Measurements from ENCODE around the gene COQ8A.
"Not testable (repeated sequence)": the region's sequence is repeated elsewhere in the genome, so short reads cannot be mapped to it uniquely, and the experiment has no call there.

Gene COQ8A

GRCh38 chr1:226929260-226930111 is 10.6 kb upstream of the COQ8A start:
- DNase-seq = not testable (repeated sequence)

- DNase-seq = no peak
Observed at GRCh38 chr1:226934483-226935237, 5.4 kb upstream of the COQ8A start.

DNA sequence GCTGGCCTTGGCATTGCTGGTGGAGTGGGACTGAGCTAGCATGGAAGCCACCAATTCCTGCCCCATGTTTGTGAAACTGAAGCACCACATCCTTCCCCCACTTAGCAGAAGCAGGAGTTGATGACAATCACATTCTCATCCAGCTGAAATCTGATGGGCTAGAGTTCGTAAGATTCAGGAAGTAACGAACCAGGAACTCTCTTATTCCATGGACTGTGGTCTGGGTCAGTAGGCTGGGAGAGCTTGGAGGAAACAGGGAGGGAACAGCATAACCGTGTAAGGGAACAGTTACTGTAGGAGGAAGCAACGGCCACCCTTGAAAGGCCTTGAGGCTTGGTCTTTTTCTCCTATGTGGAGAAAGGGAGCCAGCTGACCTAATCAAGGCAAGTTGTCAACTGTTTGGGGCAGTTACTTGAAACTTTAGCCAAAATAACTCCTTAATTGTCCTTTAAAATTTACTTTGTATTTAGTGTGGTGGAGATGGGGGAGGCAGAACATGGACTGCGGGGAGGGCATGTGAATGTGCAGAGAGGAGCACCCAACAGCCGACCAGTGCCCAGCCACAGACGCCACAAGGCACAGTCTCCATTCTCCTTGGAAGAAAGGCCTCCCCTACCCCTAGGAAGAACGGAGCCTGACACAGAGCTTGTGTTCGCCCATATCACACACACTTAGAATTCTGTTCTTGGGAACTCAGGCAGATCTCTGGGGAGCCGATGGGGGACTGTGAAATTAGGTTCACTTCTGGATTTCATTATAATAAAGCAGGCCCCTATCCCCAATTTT is 2.0 kb upstream of the COQ8A start:
- DNase-seq = no peak

GRCh38 chr1:226938903-226939437 is 1.1 kb upstream of the COQ8A start:
- DNase-seq = peak; percentile 43

- no peak for DNase-seq
Observed at GRCh38 chr1:226939438-226940028, 561 bp upstream of the COQ8A start.

GRCh38 chr1:226940806-226941067 is 643 bp downstream of the COQ8A start:
- DNase-seq = no peak

DNA sequence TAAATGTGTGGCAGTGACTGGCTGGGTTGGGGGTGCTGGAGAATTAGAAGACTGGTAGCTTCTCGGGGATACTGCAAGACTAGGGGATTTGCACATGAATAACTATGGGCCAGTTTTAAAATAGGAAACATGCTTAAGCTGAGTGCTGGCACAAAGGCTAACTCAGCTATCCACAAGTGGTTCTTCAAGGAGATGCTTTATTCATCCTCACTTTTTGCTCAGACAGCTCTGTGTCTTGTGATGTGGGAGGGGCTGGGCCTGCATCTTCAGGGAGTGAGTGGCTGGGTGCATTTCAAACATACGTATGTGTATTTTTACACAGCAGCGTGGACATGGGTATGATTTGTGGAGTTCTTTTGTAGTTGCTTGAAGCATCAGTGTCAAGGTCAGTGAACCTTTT is 2.3 kb downstream of the COQ8A start:
- no peak for DNase-seq

GRCh38 chr1:226943156-226943555 is 3.1 kb downstream of the COQ8A start:
- DNase-seq = no peak

- no peak for DNase-seq
Observed at GRCh38 chr1:226943927-226944326, 3.8 kb downstream of the COQ8A start.

- DNase-seq = no peak
Observed at GRCh38 chr1:226945106-226945857, 5.2 kb downstream of the COQ8A start.

- no peak for DNase-seq
Observed at GRCh38 chr1:226945858-226946245, 5.8 kb downstream of the COQ8A start.

DNA sequence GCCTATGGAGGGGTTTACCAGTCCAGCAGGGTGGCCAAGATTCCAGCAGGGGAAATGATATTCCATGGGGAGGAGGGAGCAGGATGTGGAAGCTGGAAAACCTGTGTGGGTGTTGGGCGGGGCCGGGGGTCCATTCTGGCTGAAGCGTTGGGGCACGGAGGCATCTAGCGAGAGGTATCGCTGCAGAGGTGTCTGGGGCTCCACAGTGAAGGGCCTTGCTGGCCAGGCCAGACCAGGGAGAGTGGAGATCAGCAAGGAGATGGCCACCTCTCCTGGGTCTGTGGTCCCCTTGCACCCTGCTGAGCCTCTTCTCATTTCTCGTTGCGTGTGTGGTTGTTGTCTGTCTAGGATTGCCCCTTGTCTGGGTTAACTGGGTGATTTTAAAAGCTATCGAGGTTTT is 6.2 kb downstream of the COQ8A start:
- no peak for DNase-seq

- DNase-seq = no peak
Observed at GRCh38 chr1:226946841-226947240, 6.7 kb downstream of the COQ8A start.

GRCh38 chr1:226948051-226948450 is 8.0 kb downstream of the COQ8A start:
- DNase-seq = no peak

GRCh38 chr1:226948480-226948879 is 8.4 kb downstream of the COQ8A start:
- DNase-seq = no peak

GRCh38 chr1:226948996-226949395 is 8.9 kb downstream of the COQ8A start:
- DNase-seq = no peak

GRCh38 chr1:226949401-226949800 is 9.3 kb downstream of the COQ8A start:
- DNase-seq = no peak

- no peak for DNase-seq
Observed at GRCh38 chr1:226950316-226950715, 10.2 kb downstream of the COQ8A start.

GRCh38 chr1:226950871-226951270 is 10.8 kb downstream of the COQ8A start:
- no peak for DNase-seq

DNA sequence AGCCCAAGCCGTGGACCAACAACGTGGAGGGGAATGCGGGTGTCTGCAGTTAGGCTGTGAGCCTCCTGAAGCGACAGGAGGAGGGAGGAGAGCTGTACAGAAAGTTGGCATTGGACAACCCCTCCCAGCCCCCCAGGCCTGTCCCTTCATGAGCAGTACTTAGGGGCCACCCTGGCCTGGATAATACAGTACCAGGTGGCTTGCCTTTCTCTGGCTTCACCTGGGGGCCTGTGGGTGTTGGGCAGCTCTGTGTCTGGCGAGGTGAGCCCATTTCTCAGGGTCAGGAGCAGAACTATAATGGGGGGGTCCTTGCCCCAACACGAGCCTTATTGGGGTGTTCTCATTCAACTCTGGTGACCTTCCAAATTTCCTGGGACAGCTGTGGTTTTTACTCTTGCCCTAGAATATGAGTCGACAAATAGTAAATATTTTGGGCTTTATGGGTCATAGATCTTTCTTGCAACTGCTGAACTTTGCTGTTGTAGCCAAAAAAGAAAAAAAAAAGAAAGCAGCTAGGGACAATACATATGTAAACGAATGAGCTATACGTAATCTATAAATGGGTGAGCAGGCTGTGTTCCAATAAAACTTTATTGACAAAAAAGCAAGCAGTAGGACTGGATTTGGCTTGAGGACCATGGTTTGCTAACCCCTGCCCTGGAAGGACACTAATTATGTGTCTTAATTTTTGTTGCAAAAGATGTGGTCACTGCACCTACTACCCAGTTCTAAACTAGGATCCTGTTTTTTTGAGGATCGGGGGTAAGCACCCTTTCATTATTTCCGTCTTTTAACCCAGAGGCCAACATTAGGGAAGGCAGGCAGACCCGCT is 11.4 kb downstream of the COQ8A start:
- no peak for DNase-seq

DNA sequence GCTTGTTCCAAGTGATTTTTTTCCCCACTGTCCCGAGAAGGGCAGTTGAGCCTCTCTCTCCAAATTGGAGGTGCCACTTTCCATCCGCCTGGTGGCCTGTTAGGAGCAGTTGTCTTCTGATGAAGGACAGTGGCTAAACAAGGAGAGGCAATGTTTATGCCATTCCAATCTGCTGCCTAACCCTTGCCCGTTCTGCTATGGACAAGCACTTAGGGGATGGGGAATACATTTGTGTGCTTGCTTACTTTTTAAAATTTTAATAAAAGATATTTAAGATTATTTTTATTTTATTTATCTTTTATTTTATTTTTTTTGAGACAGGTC is 12.0 kb downstream of the COQ8A start:
- DNase-seq = no peak

All from fibroblast of upper back skin (primary cell).